NCI-H1694 (cell line): ENCODE results near the gene ZNF597.
"Not testable (repeated sequence)": the region's sequence is repeated elsewhere in the genome, so short reads cannot be mapped to it uniquely, and the experiment has no call there.

ENCODE experiments used
- DNase-seq: peaks from one replicate; lab custom pipeline; 2025; lab: John Stamatoyannopoulos, UW

Gene ZNF597

GRCh38 chr16:3475604-3476375, 32.5 kb upstream of the ZNF597 start:
- DNase-seq, result no peak

GRCh38 chr16:3474870-3475269, 31.6 kb upstream of the ZNF597 start:
- DNase-seq, result not testable (repeated sequence)

- DNase-seq, result no peak
Measured at GRCh38 chr16:3474136-3474779, 31.0 kb upstream of the ZNF597 start.

GRCh38 chr16:3473596-3473943, 30.3 kb upstream of the ZNF597 start:
- DNase-seq, result not testable (repeated sequence)

- no peak for DNase-seq
Measured at GRCh38 chr16:3472878-3473595, 29.7 kb upstream of the ZNF597 start.

- no peak for DNase-seq
Measured at GRCh38 chr16:3471518-3472176, 28.3 kb upstream of the ZNF597 start.

- DNase-seq, result no peak
Measured at GRCh38 chr16:3470723-3471122, 27.4 kb upstream of the ZNF597 start.

- no peak for DNase-seq
Measured at GRCh38 chr16:3469736-3470135, 26.4 kb upstream of the ZNF597 start.

GRCh38 chr16:3468501-3468900, 25.2 kb upstream of the ZNF597 start:
- no peak for DNase-seq

- DNase-seq, result no peak
Measured at GRCh38 chr16:3467921-3468320, 24.6 kb upstream of the ZNF597 start.

GRCh38 chr16:3467182-3467581, 23.9 kb upstream of the ZNF597 start:
- DNase-seq, result no peak

GRCh38 chr16:3465911-3466584, 22.7 kb upstream of the ZNF597 start:
- no peak for DNase-seq

- DNase-seq, result no peak
Measured at GRCh38 chr16:3465301-3465700, 22.0 kb upstream of the ZNF597 start.

GRCh38 chr16:3461151-3461550, 17.8 kb upstream of the ZNF597 start:
- DNase-seq, result no peak

GRCh38 chr16:3460585-3460984, 17.3 kb upstream of the ZNF597 start:
- DNase-seq, result no peak

GRCh38 chr16:3460121-3460520, 16.8 kb upstream of the ZNF597 start:
- no peak for DNase-seq

- DNase-seq, result no peak
Measured at GRCh38 chr16:3459401-3460090, 16.2 kb upstream of the ZNF597 start.

GRCh38 chr16:3458852-3459361, 15.6 kb upstream of the ZNF597 start:
- no peak for DNase-seq

GRCh38 chr16:3458278-3458851, 15.1 kb upstream of the ZNF597 start:
- no peak for DNase-seq

GRCh38 chr16:3457434-3458252, 14.3 kb upstream of the ZNF597 start:
- DNase-seq, result peak; percentile 38
